AG10803 (cell line): ENCODE results near the gene MFAP5.

Experiments
- DNase-seq: peaks from one replicate; pipeline ENCODE4 v3.0.0; 2010; ENCODE audit warnings: low read depth
- H3K4me3 ChIP-seq: 2 replicates; pipeline ENCODE4 v1.5.1; 2011; ENCODE audit warnings: mild to moderate bottlenecking, low read length, control low read depth
- TF ChIP-seq, protein P1 (sequence below): conservative IDR thresholded peaks from 2 replicates; pipeline ENCODE4 v1.5.1; 2011; ENCODE audit warnings: mild to moderate bottlenecking, low read length, control low read depth, inconsistent platforms

MFAP5 gene

GRCh38 chr12:8609061-8609570, 53.5 kb downstream of the MFAP5 start:
- TF ChIP-seq, protein P1, sequence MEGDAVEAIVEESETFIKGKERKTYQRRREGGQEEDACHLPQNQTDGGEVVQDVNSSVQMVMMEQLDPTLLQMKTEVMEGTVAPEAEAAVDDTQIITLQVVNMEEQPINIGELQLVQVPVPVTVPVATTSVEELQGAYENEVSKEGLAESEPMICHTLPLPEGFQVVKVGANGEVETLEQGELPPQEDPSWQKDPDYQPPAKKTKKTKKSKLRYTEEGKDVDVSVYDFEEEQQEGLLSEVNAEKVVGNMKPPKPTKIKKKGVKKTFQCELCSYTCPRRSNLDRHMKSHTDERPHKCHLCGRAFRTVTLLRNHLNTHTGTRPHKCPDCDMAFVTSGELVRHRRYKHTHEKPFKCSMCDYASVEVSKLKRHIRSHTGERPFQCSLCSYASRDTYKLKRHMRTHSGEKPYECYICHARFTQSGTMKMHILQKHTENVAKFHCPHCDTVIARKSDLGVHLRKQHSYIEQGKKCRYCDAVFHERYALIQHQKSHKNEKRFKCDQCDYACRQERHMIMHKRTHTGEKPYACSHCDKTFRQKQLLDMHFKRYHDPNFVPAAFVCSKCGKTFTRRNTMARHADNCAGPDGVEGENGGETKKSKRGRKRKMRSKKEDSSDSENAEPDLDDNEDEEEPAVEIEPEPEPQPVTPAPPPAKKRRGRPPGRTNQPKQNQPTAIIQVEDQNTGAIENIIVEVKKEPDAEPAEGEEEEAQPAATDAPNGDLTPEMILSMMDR, result peak; percentile 76
- peak overlapping the region; percentile 18 for H3K4me3 ChIP-seq
- DNase-seq, result peak; percentile 50

GRCh38 chr12:8606890-8607289, 55.7 kb downstream of the MFAP5 start:
- TF ChIP-seq, protein P1, result no peak
- no peak overlapping the region for H3K4me3 ChIP-seq
- no peak for DNase-seq

DNA sequence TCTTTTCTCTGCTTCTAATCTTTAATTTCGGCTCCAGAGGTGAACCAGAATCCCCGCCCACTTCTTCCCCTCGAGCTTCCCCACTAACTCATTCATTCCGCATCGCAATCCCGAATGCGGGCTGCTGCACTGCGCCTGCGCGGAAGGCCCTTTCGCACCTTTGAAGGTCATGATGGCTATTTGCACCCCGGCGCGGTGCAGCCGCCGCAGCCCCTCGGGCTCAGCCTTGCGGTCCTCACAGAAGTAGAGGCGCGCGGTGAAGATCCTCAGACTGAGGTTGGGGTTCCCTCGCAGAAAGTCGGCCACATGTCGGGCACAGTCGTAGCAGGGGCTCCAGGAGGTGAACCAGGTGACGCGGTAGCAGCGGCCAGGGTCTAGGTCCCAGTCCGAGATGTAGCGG, 57.6 kb downstream of the MFAP5 start:
- no peak for DNase-seq
- no peak overlapping the region for H3K4me3 ChIP-seq
- TF ChIP-seq, protein P1, result no peak

GRCh38 chr12:8603856-8604255, 58.8 kb downstream of the MFAP5 start:
- TF ChIP-seq, protein P1, result no peak; the same call in 1 of the 2 replicates
- no peak overlapping the region for H3K4me3 ChIP-seq
- DNase-seq, result no peak

GRCh38 chr12:8603286-8603685, 59.3 kb downstream of the MFAP5 start:
- DNase-seq, result no peak
- TF ChIP-seq, protein P1, result no peak
- H3K4me3 ChIP-seq, result no peak overlapping the region

- H3K4me3 ChIP-seq, result no peak overlapping the region
- DNase-seq, result no peak
- TF ChIP-seq, protein P1, result no peak
Observed at GRCh38 chr12:8596561-8596960, 66.1 kb downstream of the MFAP5 start.
